Activated T-cell treated with anti-CD3 and anti-CD28 coated beads, Interleukin-2, amount 50 U/mL, for 4 hours (primary cell): ENCODE data around the gene CAMTA1. TPM values are rescaled to one million over a fixed set of nuclear protein-coding genes. Genes with fewer than 3 reads are reported as not detected.
"Not testable (repeated sequence)": the region's sequence is repeated elsewhere in the genome, so short reads cannot be mapped to it uniquely, and the experiment has no call there.

ENCODE experiments used
- ATAC-seq, 2 donors: fragments of 200-7000 bp; cut with Tn5 transposase; one replicate each; pipeline ENCODE4 v1.10.0; 2021
- DNase-seq: peaks from one replicate; pipeline ENCODE4 v3.0.0-alpha.2; 2020
- H3K27me3 Mint-ChIP-seq: one replicate; pipeline ENCODE4 v1.8.0; 2021; ENCODE audit warnings: low read depth, mixed read lengths
- H3K36me3 Mint-ChIP-seq: one replicate; pipeline ENCODE4 v1.8.0; 2022; ENCODE audit warnings: mixed read lengths; ENCODE audit not compliant: insufficient read depth
- H3K4me1 Mint-ChIP-seq: one replicate; pipeline ENCODE4 v1.8.0; 2021; ENCODE audit warnings: low read depth, mixed read lengths
- H3K4me3 Mint-ChIP-seq: one replicate; pipeline ENCODE4 v1.8.0; 2021; ENCODE audit warnings: mild to moderate bottlenecking, moderate library complexity, mixed read lengths
- H3K9me3 Mint-ChIP-seq: one replicate; pipeline ENCODE4 v1.8.0; 2021; ENCODE audit warnings: mixed read lengths
- total RNA-seq, 3 donors: library from RNA; stranded (reverse); gene quantifications; one replicate each; pipeline ENCODE4 v1.2.1, GENCODE V29; 2021

Gene CAMTA1
- total RNA-seq, 3 donors from 2014 or later, result 47.5 to 50.3 (median 47.7) TPM

DNA sequence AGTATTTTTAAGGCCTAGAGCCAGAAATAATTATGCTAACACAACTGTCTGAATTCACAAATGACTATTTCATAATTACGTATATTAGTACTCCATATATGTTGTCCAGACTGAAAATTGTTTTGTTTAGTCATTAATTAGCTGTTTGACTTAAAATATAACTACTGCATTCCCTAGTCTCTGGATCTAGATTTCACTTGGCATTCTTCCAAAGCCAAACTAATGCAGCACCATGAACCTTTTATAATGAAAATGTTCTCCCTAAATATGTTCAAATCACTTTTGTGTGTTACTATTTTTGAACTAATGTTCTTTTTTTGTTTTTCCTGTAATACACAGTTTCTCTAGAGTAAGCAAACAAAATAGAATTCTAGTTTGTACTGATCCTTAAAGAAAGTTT, 46.1 kb downstream of the CAMTA1 start:
- DNase-seq, result no peak
- Mint-ChIP-seq H3K36me3 (peaks cover 31% of the 10 kb centered on the region), H3K4me1 (peaks cover 7% of the 10 kb centered on the region), H3K27me3 (no peaks in the 10 kb centered on the region), H3K4me3 (no peak overlapping the region), H3K9me3 (no peaks in the 10 kb centered on the region)
- no peak for ATAC-seq

- not testable (repeated sequence) for H3K9me3 Mint-ChIP-seq, DNase-seq, H3K27me3 Mint-ChIP-seq, ATAC-seq, H3K4me1 Mint-ChIP-seq, H3K4me3 Mint-ChIP-seq
- peaks cover 32% of the 10 kb centered on the region for H3K36me3 Mint-ChIP-seq
These were observed 46.8 kb downstream of the CAMTA1 start for GRCh38 chr1:6832006-6832405.

- H3K36me3 Mint-ChIP-seq, result peaks cover 26% of the 10 kb centered on the region
- H3K4me1 Mint-ChIP-seq, result peaks cover 7% of the 10 kb centered on the region
- H3K9me3 Mint-ChIP-seq, result no peaks in the 10 kb centered on the region
- ATAC-seq (no peak), DNase-seq (no peak)
- H3K4me3 Mint-ChIP-seq, result no peak overlapping the region
- H3K27me3 Mint-ChIP-seq, result no peaks in the 10 kb centered on the region
These were observed 47.4 kb downstream of the CAMTA1 start for GRCh38 chr1:6832531-6833188.

GRCh38 chr1:6833804-6834203, 48.5 kb downstream of the CAMTA1 start:
- peaks cover 24% of the 10 kb centered on the region for H3K36me3 Mint-ChIP-seq
- no peaks in the 10 kb centered on the region for H3K9me3 Mint-ChIP-seq
- H3K4me1 Mint-ChIP-seq, result peaks cover 7% of the 10 kb centered on the region
- DNase-seq, result no peak
- ATAC-seq, result no peak
- H3K4me3 Mint-ChIP-seq, result no peak overlapping the region
- no peaks in the 10 kb centered on the region for H3K27me3 Mint-ChIP-seq

- no peak for DNase-seq
- Mint-ChIP-seq H3K36me3 (peaks cover 23% of the 10 kb centered on the region), H3K9me3 (no peaks in the 10 kb centered on the region), H3K4me3 (no peak overlapping the region), H3K27me3 (no peaks in the 10 kb centered on the region), H3K4me1 (peaks cover 7% of the 10 kb centered on the region)
- no peak for ATAC-seq
These were observed 49.1 kb downstream of the CAMTA1 start for GRCh38 chr1:6834366-6834765.

DNA sequence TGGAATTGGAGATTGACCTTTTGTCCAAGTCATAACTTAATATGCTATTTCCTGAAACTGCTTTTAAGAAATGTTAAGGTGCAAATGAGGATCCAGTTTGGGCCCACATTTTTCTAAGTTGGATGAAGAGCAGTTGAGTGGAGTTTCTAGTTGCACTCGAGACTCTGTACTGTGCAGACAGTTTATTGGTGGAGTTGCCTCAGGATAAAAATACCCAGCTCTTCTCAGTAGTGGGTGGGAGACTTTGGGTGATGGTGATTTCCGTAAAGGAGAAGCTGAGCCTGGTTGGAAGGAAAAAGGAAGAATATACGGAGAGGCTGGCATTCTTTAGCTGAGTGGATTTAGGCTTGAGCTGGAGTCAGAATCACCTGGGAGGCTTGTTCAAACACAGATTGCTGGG, 49.9 kb downstream of the CAMTA1 start:
- ATAC-seq, result no peak
- no peak for DNase-seq
- Mint-ChIP-seq H3K36me3 (peaks cover 23% of the 10 kb centered on the region), H3K4me3 (no peak overlapping the region), H3K9me3 (no peaks in the 10 kb centered on the region), H3K27me3 (no peaks in the 10 kb centered on the region), H3K4me1 (peaks cover 7% of the 10 kb centered on the region)

DNA sequence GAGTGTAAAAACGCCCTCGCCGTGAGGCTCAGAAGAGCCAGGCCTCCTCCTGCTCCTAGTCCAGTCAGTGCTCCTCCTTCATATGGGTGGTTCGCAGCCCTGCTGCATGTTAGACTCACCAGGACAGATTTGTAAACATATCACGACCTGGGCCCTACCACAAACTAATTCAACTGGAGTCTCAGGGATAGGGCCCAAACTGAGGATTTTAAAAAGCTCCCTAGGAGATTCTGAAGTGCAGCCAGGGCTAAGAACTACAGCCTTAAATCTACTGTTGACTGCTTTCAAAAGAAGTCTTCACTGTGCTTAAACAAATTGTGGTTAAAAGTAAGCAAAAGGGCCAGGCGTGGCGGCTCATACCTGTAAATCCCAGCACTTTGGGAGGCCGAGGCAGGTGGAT, 57.0 kb downstream of the CAMTA1 start:
- Mint-ChIP-seq H3K4me1 (no peaks in the 10 kb centered on the region), H3K36me3 (peaks cover 46% of the 10 kb centered on the region), H3K9me3 (no peaks in the 10 kb centered on the region), H3K4me3 (no peak overlapping the region), H3K27me3 (no peaks in the 10 kb centered on the region)
- DNase-seq (no peak), ATAC-seq (no peak)

- peaks cover 39% of the 10 kb centered on the region for H3K36me3 Mint-ChIP-seq
- not testable (repeated sequence) for H3K4me3 Mint-ChIP-seq
These were observed 60.5 kb downstream of the CAMTA1 start for GRCh38 chr1:6845786-6846185.

GRCh38 chr1:6848816-6849215, 63.6 kb downstream of the CAMTA1 start:
- peaks cover 49% of the 10 kb centered on the region for H3K36me3 Mint-ChIP-seq
- no peaks in the 10 kb centered on the region for H3K9me3 Mint-ChIP-seq

More at GRCh38 chr1:6845786-6846185, 60.5 kb downstream of the CAMTA1 start:
- not testable (repeated sequence) for H3K4me1 Mint-ChIP-seq, H3K27me3 Mint-ChIP-seq, DNase-seq, ATAC-seq, H3K9me3 Mint-ChIP-seq

GRCh38 chr1:6850537-6850936, 65.3 kb downstream of the CAMTA1 start:
- Mint-ChIP-seq H3K36me3 (peaks cover 52% of the 10 kb centered on the region), H3K4me1 (peaks cover 2% of the 10 kb centered on the region), H3K4me3 (no peak overlapping the region), H3K27me3 (no peaks in the 10 kb centered on the region), H3K9me3 (no peaks in the 10 kb centered on the region)
- ATAC-seq (no peak), DNase-seq (no peak)

More at GRCh38 chr1:6848816-6849215, 63.6 kb downstream of the CAMTA1 start:
- no peaks in the 10 kb centered on the region for H3K27me3 Mint-ChIP-seq
- ATAC-seq (no peak), DNase-seq (no peak)
- H3K4me3 Mint-ChIP-seq, result no peak overlapping the region
- H3K4me1 Mint-ChIP-seq, result peaks cover 2% of the 10 kb centered on the region

DNA sequence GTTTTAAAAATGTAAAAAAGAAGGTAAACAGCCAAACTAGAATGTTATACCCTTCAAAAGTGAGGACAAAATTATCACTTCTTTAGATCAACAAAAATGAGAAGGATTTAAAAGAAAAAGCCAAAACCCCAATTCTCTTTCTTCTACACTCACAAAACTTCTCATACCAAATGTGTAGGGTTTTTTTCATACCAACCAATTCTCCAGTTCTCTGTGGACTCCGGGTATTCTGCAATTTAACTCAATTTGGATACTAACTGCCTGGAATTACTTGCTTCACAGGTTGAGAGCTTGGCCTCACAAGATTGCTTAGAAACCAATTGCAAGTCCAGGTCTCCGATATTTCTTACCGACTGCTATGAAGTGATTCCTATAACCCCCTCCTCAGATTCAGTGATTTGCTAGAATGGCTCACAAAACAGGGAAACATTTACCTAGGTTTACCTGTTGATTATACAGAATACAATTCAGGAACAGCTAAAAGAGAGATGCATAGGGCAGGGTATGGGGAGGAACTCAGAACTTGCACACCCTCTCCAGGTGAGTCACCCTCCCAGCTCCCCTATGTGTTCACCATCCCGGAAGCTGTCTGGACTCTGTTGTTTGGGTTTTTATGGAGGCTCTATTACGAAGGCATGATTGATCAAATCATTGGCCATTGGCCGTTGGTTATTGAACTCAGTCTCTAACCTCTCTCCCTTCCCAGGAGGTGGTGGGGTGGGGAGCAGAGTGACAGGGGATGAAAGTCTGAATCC, 67.1 kb downstream of the CAMTA1 start:
- peaks cover 7% of the 10 kb centered on the region for H3K4me1 Mint-ChIP-seq
- H3K27me3 Mint-ChIP-seq, result no peaks in the 10 kb centered on the region
- H3K9me3 Mint-ChIP-seq, result no peaks in the 10 kb centered on the region
- H3K4me3 Mint-ChIP-seq, result no peak overlapping the region
- no peak for ATAC-seq
- H3K36me3 Mint-ChIP-seq, result peaks cover 51% of the 10 kb centered on the region
- DNase-seq, result no peak

DNA sequence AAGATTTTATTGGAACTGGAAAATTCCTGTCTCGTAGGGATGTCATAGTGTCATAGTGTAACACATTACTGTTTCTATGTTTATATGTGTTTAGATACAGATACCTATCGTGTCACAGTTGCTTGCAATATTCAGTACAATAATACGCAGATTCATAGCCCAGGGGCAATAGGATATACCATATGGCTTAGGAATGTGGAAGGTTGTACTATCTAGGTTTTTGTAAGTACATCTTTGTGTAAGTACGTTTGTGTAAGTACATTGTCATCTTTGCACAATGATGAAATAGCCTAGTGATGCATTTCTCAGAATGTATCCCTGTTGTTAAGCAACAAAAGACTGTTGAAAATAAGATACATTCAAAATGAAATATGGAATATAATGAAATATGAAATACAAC, 68.9 kb downstream of the CAMTA1 start:
- no peaks in the 10 kb centered on the region for H3K27me3 Mint-ChIP-seq
- H3K4me3 Mint-ChIP-seq, result no peak overlapping the region
- DNase-seq (no peak), ATAC-seq (no peak)
- H3K36me3 Mint-ChIP-seq, result peaks cover 51% of the 10 kb centered on the region
- H3K9me3 Mint-ChIP-seq, result no peaks in the 10 kb centered on the region
- peaks cover 9% of the 10 kb centered on the region for H3K4me1 Mint-ChIP-seq

DNA sequence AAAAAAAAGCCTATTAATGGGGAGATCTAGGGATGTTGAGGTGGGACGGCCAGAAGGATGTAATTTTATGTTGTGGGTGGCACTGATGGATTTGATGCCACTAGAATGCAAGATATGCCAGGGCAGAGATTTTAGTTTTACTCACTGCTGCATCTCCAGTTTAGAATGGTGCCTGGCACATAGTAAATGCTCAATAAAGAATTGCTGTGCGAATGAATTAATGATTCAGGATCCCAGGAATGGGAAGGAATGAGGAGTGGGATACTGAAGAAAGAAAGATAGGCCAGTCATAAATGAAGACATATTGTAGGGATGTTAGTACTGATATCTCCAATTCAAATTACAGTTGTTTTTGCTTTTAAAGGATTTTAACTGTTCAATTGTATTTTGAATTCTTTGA, 72.6 kb downstream of the CAMTA1 start:
- DNase-seq, result no peak
- no peaks in the 10 kb centered on the region for H3K9me3 Mint-ChIP-seq

DNA sequence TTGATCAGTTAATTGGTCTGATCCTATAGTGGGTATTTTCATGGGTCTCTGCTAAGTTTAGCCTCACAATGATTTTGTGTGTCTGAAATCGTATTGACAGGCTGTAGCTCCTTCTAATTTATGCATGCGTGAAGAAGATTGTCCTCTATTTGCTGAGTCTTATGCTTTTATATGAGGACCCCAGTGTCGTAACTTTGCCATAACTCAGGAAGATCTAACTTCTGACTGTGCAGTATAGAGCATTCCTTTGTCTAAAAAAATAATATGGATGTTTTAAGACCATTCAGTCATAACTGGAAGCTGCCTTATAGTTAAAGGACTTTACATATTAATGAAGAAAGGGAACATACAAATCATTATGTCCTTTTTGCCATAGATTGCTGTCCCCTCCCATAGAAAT, 73.3 kb downstream of the CAMTA1 start:
- no peak for DNase-seq
- H3K36me3 Mint-ChIP-seq, result peaks cover 35% of the 10 kb centered on the region
- ATAC-seq, result no peak
- no peak overlapping the region for H3K4me3 Mint-ChIP-seq
- no peaks in the 10 kb centered on the region for H3K9me3 Mint-ChIP-seq
- no peaks in the 10 kb centered on the region for H3K27me3 Mint-ChIP-seq
- H3K4me1 Mint-ChIP-seq, result peaks cover 18% of the 10 kb centered on the region

More for the DNA sequence above, 72.6 kb downstream of the CAMTA1 start:
- Mint-ChIP-seq H3K4me1 (peaks cover 17% of the 10 kb centered on the region), H3K36me3 (peaks cover 41% of the 10 kb centered on the region), H3K4me3 (no peak overlapping the region), H3K27me3 (no peaks in the 10 kb centered on the region)
- no peak for ATAC-seq
